ENCODE measurements around the gene CXorf58. TPM values are rescaled to one million over a fixed set of nuclear protein-coding genes. Genes with fewer than 3 reads are reported as not detected.
A peak's percentile ranks its signal among the peaks of the same experiment; 100 is the strongest.
"Not testable (repeated sequence)": the region's sequence is repeated elsewhere in the genome, so short reads cannot be mapped to it uniquely, and the experiment has no call there.

The CXorf58 gene
- total RNA-seq, 1 experiment from 2014 or later = 0.71 TPM

GRCh38 chrX:23959781-23960180 lies 52.0 kb downstream of the CXorf58 start:
- H3K4me3 ChIP-seq = no peak overlapping the region
- no peak for DNase-seq
- no peaks in the 10 kb centered on the region for H3K27me3 ChIP-seq
- H3K27ac ChIP-seq = no peak overlapping the region
- H3K4me1 ChIP-seq = no peaks in the 10 kb centered on the region
- no peaks in the 10 kb centered on the region for H3K9me3 ChIP-seq (replicated peaks)
- no peaks in the 10 kb centered on the region for H3K36me3 ChIP-seq

- Histone ChIP-seq H3K27ac (no peak overlapping the region), H3K27me3 (no peaks in the 10 kb centered on the region), H3K36me3 (no peaks in the 10 kb centered on the region), H3K4me1 (no peaks in the 10 kb centered on the region), H3K9me3 (replicated peaks) (no peaks in the 10 kb centered on the region), H3K4me3 (no peak overlapping the region)
- DNase-seq = peak in 1 of 2 experiments; percentile 1
Measured at GRCh38 chrX:23964191-23964590, 56.4 kb downstream of the CXorf58 start.

GRCh38 chrX:23965630-23966029 lies 57.8 kb downstream of the CXorf58 start:
- not testable (repeated sequence) for H3K27ac ChIP-seq; H3K27me3 ChIP-seq; H3K36me3 ChIP-seq; H3K4me1 ChIP-seq; H3K4me3 ChIP-seq; DNase-seq; H3K9me3 ChIP-seq (replicated peaks)

DNA sequence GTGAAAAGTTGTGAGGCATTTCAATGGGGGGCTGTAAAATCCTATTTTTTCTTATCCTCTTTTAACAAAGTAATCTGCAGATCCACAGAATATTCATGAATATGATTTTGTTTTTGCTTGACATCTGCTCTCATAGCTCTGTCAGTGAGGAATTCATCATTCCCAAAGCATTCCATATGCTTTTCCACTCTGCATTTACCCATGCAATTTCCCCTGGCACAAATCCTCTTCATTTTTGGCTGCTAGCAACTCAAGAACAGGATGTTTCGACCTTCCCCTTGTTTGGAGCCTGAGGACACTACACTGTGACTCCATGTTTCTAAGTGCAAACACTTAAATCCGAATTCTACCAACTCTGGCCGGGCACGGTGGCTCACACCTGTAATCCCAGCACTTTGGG lies 70.7 kb downstream of the CXorf58 start:
- H3K9me3 ChIP-seq (replicated peaks) = no peaks in the 10 kb centered on the region
- H3K27me3 ChIP-seq = no peaks in the 10 kb centered on the region
- H3K27ac ChIP-seq = no peak overlapping the region
- no peak for DNase-seq
- H3K36me3 ChIP-seq = no peaks in the 10 kb centered on the region; the same call in 1 of the 2 replicates
- H3K4me3 ChIP-seq = no peak overlapping the region
- H3K4me1 ChIP-seq = no peaks in the 10 kb centered on the region

DNA sequence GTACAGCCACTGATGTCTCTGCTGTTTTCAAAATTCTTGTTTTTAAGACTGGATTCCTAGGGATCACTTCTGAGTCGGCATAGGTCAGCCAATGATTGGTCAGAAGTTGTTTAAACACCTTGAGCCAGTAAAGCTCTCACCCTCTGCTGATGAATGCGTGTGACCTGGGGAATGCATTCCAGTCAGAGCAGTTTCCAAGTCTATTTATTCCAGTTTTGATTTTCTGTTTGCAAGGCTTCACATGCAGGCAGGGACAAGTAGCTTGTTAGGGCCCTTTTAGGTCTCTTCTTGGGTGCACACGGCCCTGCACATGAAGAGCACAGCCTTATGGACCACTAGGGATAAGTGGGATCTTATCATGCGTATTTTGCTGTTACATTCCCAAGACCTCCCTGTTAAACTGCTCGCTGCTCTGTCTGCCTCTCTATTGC lies 72.2 kb downstream of the CXorf58 start:
- no peaks in the 10 kb centered on the region for H3K27me3 ChIP-seq
- H3K9me3 ChIP-seq (replicated peaks) = no peaks in the 10 kb centered on the region
- DNase-seq = no peak
- H3K36me3 ChIP-seq = no peaks in the 10 kb centered on the region; the same call in 1 of the 2 replicates
- H3K27ac ChIP-seq = no peak overlapping the region
- H3K4me3 ChIP-seq = no peak overlapping the region
- H3K4me1 ChIP-seq = no peaks in the 10 kb centered on the region

DNA sequence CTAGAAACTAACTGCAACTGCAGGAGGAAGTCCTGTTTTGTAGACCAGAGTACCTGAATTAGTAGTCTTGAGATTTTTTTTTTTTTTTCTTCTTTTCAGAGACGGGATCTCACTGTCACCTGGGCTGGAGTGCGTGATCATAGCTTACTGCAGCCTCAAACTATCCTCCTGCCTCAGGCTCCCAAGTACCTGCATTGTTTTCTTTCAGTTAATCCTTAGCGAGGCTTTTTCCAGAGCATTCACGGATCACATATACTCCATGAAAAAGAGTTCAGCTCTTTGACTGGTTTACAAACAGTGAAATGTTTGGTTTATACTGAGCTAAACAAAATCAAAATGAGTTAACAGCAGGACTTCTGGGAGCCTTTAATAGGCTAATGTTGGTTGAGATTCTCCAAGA lies 73.4 kb downstream of the CXorf58 start:
- Histone ChIP-seq H3K4me1 (no peaks in the 10 kb centered on the region), H3K9me3 (replicated peaks) (no peaks in the 10 kb centered on the region), H3K36me3 (no peaks in the 10 kb centered on the region; the same call in 1 of the 2 replicates), H3K27me3 (no peaks in the 10 kb centered on the region), H3K27ac (no peak overlapping the region), H3K4me3 (no peak overlapping the region)
- no peak for DNase-seq

GRCh38 chrX:23981711-23982110 lies 73.9 kb downstream of the CXorf58 start:
- H3K36me3 ChIP-seq = peaks cover 2% of the 10 kb centered on the region; the same call in 1 of the 2 replicates
- DNase-seq = peak in 1 of 2 experiments; percentile 1
- H3K27ac ChIP-seq = no peak overlapping the region
- H3K4me3 ChIP-seq = no peak overlapping the region
- H3K4me1 ChIP-seq = no peaks in the 10 kb centered on the region
- no peaks in the 10 kb centered on the region for H3K27me3 ChIP-seq
- H3K9me3 ChIP-seq (replicated peaks) = no peaks in the 10 kb centered on the region

DNA sequence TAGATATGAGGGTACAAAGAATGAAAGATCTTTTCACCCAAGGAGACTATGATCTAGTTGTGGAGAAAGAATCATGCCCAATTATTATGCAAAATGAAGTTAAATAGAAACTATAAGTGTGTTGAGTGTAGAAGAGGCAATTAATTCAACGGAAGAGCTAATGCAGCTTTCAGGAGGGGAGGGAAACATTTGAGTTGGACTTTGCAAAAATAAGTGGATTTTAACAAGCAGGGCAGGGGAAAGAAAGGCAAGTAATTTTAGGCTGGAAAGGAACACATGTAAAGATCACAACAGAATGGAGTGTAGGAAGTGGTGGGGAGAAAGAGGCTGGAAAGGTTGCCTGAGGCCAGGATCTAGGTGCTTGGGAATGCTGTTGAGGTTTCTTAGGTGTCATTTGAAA lies 75.1 kb downstream of the CXorf58 start:
- Histone ChIP-seq H3K4me3 (no peak overlapping the region), H3K36me3 (peaks cover 13% of the 10 kb centered on the region), H3K27ac (no peak overlapping the region), H3K27me3 (no peaks in the 10 kb centered on the region), H3K4me1 (no peaks in the 10 kb centered on the region), H3K9me3 (replicated peaks) (no peaks in the 10 kb centered on the region)
- no peak for DNase-seq

Other genes starting within 250 kb of the CXorf58 start
- 183 and 196 TPM in 2 replicates for gene PRDX4, start 240.5 kb upstream of the CXorf58 start, total RNA-seq (2014; rRNA removed; shearing (Covaris generic))
- gene ACOT9, start 164.7 kb upstream of the CXorf58 start, total RNA-seq (2014; rRNA removed; shearing (Covaris generic)) = 75.4 and 82.3 TPM in 2 replicates
- 24.6 and 25.6 TPM in 2 replicates for gene SAT1, start 124.8 kb upstream of the CXorf58 start, total RNA-seq (2014; rRNA removed; shearing (Covaris generic))
- gene APOO, start 68 bp upstream of the CXorf58 start, total RNA-seq (2014; rRNA removed; shearing (Covaris generic)) = 28.7 and 33.8 TPM in 2 replicates
- gene KLHL15, start 119.2 kb downstream of the CXorf58 start, total RNA-seq (2014; rRNA removed; shearing (Covaris generic)) = 25.1 and 27.2 TPM in 2 replicates
- gene EIF2S3, start 146.9 kb downstream of the CXorf58 start, total RNA-seq (2014; rRNA removed; shearing (Covaris generic)) = 312 and 350 TPM in 2 replicates
- 22.6 and 27.5 TPM in 2 replicates for gene ZFX, start 241.7 kb downstream of the CXorf58 start, total RNA-seq (2014; rRNA removed; shearing (Covaris generic))